HG02678 (cell line): Measurements from ENCODE around the gene OGFOD2.
"Not testable (repeated sequence)": the region's sequence is repeated elsewhere in the genome, so short reads cannot be mapped to it uniquely, and the experiment has no call there.

ENCODE experiments used
- ATAC-seq: cut with Tn5 transposase; IDR thresholded peaks from one replicate; pipeline ENCODE4 v1.9.1; 2021; ENCODE audit warnings: mild to moderate bottlenecking, moderate library complexity; ENCODE audit not compliant: unreplicated experiment

The OGFOD2 gene

DNA sequence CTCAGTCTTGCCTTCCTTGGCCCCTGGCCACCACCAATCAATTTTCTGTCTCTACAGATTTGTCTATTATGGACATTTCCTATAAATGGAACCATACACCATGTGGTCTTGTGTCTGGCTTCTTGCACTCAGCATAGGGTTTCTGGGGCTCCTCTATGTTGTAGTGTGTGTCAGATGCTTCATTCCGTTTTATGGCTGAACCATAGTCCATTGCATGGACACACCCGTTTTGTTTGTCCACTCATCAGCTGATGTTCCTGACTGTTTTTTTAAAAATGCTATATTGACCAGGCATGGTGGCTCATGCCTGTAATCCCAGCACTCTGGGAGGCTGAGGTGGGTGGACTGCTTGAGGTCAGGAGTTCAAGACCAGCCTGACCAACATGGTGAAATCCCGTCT, 26.4 kb downstream of the OGFOD2 start:
- ATAC-seq: no peak

DNA sequence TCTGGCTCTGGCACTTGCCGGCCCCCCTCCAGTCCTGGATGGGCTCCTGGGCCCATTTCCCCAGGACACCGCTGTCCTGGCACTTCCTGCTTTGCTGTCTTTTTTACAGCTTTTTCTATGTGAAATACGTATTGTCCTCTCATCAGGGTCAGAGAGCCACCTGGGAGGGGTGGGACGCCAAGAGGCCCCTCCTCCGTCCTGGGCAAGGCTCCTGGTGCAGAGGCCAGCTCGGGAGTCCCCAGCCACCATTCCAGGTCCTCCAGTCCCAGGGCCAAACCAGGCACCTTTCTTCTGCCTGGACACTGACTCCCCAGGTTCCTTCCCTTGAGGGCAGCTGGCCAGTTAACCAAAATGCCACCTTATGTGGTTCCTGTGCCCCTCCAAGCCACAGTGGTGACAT, 28.2 kb downstream of the OGFOD2 start:
- no peak for ATAC-seq

DNA sequence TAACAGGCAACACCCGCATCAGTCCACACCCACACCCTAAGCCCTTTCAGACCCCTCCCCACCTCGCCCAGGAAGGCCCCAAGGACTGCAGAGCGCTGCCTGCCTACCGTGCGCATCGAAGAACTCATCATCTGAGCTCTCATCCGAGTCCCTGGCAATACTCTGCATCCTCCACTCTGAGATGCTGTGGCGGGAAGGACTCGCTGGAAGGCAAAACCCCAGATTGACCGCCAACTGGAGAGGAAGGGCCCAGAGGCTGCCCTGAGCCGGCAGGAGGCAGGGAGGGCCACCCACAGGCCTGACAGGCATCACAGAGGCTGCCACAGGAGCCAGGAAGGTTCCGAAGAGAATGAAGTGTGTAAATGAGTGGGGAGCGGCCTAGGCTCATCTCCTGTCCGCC, 29.2 kb downstream of the OGFOD2 start:
- ATAC-seq: no peak

DNA sequence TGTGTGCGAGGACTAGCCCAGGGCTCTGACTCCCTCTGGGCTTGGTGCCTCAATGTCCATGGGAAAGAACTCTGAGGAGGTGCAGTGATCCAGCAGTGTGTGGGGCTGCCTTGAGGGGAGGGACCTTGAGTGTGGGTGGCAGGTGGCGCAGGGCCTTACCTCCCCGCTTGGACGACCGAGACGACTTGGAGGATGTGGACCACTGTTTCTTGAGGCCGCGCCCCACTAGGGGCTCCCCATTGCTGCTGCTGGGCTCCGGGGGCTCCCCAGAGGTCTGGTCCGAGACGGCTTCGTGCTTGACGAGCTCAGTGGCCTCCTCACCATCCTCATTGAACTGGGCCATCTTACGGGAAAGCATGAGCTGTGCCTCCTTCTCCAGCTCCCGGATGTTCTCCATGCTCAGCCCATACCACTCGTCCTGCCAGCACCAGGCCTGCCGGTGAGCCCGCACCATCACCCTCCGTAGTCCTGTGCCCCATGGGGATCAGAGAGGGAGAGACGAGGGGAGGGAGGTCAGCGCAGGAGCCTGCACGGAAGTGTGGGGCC, 30.1 kb downstream of the OGFOD2 start:
- no peak for ATAC-seq

DNA sequence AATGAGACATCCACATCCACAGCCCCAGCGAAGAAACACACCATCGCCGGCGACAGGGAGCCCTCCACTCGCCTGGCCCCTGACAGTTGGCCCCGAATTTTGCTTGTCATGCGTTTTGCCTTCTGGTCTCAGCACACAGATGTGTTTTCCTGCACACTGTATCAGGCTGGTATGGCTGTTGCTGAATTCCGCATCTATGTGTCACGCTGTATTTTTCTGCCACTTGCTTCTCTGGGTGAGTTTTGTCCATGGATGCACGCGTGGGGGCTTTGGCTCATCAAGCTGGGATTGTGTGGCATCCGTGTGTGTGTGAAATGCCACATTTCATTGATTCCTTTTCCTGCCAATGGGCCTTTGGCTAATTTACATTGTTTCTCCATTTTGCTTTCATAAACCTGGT, 31.9 kb downstream of the OGFOD2 start:
- ATAC-seq: no peak

DNA sequence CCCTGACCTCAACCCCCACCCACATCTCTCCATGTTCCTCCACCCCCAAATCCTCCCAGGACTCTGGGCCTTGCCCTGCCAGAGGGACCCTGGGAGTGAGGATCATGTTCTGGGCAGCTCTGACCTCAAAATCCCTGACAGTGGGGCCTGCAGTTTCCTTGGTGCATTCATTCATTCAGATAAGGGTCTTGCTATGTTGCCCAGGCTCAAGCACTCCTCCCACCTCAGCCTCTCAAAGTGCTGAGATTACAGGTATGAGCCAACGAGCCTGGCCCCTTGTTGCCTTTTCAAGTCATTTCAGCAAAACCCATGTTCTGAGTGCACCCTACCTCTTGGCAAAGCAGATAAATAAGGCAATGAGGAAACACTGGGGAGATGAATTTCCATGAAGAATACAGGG, 35.1 kb downstream of the OGFOD2 start:
- no peak for ATAC-seq

DNA sequence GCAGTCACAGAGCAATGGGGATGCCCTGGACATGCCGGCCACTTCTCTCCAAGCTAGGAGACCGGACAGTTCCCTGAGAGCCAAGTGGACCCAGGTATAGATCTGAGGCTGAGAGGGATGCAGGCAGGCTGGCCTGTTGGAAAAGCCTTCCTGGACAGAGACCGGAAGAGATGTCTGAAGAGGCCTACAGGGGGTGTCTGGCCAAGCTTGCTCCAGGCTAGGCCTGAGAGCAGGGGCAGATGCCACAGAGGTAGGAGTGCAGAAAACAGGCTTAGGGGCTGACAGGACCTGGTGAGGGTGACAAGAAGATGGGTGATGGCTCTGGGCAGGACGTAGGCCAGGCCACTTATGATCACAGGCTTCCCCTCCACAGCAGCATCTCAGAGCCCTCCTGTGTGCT, 35.6 kb downstream of the OGFOD2 start:
- ATAC-seq: no peak

DNA sequence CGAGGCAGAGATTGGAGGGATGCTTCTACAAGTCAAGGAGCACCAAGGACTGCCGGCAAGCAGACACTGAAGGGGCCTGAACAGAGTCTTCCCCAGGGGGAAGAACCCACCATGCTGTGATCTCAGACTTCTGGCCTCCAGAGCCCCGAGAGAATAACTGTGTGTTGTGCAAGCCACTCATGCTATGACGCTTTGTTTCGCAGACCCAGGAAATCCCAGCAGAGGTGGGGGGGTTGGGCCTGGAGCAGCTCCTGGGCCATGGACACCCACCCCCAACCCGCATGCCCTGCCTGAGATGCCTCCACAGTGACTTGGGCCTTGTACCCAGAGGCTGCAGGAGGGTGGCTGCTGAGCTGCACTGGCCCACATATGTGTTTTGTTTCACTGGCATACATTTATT, 36.7 kb downstream of the OGFOD2 start:
- no peak for ATAC-seq

DNA sequence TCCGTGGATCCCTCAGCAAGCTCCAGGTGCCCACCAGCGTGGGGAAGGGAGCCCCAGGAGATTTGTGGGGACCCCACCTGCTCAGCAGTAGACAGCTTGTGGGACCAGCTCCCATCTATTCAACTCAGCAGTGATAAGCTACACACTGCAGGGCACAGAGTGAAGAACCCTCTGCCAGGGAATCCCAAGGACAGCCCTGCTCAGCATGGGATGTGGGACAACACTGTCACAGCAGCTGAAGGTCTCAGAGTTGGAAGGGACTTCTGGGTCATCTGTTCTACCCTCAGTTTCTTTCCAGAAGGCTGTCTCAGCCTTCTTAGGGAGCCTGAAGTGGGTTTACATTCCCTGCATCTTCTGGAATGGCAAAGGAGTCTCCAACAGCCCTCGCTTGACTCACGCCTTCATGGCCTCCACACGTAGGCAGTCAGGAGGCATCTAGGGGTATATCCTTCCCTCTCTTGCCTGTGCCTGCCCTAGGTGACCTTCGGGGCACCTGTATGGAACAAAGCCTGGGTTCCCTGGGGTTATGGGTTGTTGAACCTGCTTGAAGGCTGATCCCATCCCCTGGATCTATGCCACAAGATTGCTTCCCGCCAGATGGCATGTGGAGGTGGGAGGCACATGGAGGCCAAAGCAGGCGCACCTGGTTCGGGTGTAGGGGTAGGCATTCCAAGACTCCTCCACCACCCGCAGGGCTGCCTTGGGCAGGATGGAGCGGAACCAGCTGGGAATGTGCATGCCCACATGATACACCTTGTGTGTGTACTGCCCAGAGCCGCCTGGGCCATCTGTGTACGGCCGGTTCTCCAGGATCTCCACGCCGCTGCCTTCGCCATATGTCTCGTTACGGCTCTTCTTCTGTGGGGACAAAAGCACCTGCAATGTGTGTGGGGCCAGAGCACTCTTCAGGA, 38.4 kb downstream of the OGFOD2 start:
- ATAC-seq: no peak

DNA sequence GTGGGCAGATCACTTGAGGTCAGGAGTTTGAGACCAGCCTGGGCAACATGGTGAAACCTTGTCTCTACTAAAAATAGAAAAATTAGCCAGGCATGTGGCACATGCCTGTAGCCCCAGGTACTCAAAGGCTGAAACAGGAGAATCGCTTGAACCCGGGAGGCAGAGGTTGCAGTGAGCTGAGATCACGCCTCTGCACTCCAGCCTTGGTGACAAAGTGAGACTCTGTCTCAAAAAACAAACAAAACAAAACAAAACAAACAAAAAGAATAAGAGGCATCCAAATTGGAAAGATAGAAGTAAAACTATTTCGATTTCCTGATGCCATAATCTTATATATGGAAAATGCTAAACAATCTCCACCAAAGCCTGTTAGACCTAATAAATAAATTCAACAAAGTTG, 39.4 kb downstream of the OGFOD2 start:
- ATAC-seq: not testable (repeated sequence)

DNA sequence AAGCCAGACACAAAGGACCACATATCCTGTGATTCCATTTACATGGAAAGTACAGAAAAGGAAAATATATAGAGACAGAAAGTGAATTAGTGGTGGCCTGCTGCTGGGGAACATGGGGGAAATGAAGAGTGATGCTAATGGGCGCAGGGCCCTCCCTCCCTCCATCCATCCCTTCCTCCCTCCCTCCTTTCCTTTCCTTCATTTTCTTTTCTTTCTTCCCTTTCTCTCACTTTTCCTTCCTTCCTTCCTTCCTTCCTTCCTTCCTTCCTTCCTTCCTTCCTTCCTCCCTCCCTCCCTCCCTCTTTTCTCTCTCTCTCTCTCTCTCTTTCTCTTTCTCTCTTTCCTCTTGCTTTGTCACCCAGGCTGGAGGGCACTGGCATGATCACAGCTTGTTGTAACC, 42.7 kb downstream of the OGFOD2 start:
- ATAC-seq: no peak

DNA sequence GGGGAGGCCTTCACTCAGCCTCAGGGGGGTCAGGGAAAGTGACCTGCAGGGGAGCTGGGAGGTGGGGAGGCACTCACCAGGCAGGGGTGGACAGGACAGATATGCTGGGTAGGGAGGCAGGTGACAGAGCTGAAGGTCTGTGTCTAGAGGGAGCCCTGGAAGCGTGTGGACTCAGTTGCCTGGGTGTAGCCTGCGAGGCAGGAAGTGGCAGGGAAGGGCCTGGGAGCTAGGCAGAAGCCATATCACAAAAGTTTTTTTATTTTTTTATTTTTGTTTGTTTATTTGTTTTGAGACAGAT, 44.7 kb downstream of the OGFOD2 start:
- ATAC-seq: no peak

DNA sequence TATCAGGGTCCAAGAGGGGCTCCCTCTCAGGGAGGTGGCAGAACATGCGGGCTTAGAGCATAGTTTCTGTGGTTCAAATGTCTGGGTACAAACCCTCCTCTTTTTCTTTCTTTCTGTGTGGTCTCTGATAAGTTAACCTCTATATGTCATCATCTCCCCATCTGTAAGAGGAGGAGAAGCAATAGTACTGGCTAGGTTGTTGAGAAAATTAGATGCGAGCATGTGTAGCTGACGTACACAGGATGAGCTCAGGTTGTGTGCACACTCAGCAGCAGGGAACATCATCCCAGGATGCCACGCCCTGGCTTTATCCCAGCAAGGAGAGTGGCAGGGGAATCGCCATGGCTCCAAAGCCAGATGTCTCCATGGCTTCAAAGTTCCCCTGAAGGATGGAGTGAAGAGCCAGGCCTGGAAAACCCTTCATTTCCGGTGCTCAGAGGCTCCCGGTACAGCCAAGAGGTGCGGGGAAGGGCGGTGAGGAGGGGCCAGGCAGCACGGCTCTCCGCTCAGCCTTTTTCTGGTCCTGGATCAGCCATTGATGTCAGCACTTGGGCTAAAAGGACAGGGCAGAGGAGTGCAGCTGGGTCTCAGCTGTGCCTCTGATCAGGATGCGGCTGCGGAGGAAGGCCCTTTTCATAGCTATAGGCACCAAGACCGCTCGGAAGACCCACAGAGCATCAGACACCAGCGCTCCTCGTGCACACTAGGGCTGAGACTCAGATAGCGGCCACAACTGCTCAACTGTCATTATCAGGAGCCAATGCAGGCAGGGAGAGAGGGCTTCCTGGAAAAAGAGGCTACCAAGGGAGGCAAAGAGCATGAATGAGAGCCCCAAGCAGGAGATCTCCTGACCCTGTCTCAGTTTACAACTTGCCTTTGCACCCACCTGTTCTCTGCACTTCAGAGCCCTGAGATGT, 46.9 kb downstream of the OGFOD2 start:
- no peak for ATAC-seq

DNA sequence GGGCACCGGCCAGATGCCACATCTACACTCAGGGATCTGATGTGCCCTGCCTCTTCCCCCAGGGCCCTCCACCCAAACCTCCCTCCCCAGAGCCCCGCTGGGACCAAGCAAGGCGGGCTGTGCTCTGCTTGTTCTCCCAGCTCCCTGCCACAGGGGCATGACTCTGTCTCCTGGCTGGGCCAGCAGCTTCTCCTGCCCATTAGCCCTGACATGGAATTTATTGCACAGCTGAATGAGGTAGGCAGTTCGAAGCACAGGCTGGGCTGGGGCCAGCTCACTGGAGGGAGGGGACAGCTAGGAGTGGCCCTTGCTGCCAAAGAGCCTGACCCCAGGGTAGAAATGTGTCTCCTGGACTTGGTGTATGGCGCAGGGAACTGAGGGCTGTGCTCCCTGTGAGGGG, 47.8 kb downstream of the OGFOD2 start:
- no peak for ATAC-seq

DNA sequence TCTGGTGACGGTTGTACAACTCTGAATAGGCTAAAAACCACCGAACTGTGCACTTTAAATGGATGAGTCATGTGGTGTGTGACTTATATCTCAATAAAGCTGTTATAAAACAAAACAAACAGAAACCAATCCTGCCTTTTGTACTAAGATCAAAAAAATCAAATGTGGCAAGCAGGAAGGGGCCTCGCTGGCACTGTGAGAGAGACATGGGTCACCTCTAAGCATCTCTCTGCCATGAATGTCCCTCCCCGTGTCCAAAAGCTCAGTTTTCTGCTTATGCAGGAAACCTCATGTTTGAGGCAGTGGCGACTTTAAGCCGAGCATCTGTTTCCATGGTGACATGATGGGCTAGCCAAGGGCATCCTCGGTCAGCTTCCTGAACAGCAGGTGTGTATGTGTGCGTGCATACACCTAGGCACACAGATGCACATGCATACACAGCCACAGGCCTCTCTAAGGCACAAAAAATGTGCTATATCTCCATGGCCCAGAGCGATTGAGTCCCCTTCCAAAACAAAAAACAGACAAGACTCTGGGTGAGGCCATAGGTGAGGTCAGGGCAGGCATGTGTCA, 49.9 kb downstream of the OGFOD2 start:
- no peak for ATAC-seq

DNA sequence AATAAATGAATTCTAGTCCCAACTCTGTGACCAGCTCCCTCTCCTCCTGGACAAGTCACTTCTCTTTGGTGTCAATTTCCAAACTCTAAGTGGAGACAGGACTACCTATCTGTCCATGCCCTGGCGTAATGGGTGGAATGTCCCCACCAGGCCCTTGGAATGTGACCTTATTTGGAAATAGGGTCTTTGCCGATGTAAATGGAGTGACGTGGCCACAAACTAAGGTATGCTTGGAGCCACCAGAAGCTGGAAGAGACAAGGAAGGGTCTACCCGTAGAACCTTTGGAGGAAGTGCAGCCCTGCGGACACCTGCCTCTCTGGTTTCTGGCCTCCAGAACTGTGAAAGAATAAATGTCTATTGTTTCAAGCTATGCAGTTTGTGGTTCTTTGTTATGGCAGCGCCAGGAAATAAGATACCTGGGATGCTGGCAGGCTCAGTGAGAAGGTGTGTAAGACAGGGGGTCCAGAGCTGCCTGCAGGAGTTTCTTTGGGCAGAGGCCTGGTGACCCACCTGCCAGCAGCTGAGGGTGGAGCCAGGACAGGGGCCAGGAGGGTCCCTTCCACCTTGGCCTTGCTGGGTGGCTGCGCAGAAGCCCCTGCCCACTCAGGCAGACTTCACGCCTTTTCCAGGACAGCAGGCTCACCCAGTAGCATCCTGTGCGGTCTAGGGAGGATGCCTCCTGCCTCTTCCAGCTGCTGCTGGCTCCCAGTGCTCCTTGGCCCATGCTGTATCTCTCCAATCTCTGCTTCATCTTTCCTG, 51.2 kb downstream of the OGFOD2 start:
- no peak for ATAC-seq

DNA sequence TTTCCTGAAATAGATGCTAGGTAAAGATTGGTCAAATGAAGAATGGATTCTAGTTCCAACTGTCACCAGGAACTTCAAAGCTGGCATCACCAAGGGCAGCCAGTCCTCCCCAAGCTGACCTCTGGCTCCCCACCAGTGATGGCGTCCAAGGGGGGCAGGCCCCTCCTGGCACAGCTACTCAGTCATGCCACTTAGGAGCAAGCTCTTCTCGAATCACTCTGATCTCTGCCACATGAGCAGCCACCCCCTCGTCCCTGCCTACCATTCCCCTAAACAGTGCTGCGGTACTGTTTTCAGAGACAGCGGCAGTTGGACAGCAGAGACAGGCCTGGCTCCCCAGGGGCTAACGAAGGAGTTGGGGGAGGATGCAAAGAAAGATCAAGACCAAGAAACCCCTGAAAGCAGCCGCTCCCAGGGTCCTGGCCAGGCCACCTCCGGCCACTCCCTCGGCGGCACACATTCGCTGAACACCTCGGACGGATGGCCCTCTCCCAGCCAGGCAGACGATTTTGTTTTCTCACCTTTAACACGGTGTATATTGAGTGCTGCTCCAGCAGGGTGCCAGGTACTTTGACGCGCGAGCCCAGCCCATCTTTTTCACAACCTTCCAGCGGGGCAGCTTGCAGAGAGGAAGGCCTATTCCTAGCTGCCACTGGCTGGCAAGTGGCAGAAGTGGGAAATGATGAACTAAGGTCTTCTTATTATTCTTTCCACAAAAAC, 52.8 kb downstream of the OGFOD2 start:
- no peak for ATAC-seq

DNA sequence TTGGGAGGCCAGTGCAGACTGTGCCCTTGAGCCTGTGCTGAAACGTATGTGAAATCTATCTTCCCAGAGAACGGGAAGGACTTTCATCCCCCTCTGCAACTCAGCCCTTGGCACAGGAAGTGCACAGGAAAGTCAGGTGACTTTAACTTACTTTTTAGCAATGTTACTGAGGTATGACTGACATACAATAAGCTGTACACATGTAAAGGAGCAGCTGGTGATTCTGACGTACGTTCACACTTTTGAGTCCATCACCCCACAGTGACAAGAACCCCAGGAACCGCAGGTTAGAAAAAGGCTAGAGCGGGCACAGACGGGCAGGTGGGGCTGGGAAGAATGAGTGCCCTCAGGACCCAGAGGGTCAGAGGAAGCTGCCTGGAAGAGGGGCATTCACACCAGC, 53.4 kb downstream of the OGFOD2 start:
- no peak for ATAC-seq

DNA sequence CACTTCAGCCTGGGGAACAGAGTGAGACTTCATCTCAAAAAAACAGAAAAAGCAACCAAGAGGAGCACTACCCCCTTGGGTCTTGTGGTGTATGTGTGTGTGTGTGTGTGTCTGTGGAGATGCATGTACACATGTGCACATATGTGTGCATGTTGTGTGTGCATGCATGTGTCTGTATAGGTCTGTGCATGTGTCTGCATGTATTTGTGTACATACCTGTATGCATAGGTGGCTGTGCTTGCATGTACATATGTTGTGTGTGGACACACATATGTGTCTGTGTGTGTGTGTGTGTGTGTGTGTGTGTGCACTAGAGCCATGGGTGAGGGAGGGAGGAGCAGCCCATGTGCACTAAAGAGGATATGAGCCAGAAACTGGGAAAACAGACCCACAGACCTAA, 54.5 kb downstream of the OGFOD2 start:
- no peak for ATAC-seq
